GM23338 (cell line): ENCODE measurements around the gene HSPBP1. TPM values are rescaled to one million over a fixed set of nuclear protein-coding genes. Genes with fewer than 3 reads are reported as not detected.

Source experiments
- ATAC-seq: fragments of 200-7000 bp; cut with Tn5 transposase; 3 replicates; pipeline ENCODE4 v1.9.1; 2020
- DNase-seq: peaks from one replicate; pipeline ENCODE4 v3.0.0-alpha.2; 2015; ENCODE audit warnings: low spot score
- H2AFZ ChIP-seq: fragments of 200-600 bp; sonication (generic); 2 replicates; pipeline ENCODE4 v1.8.0; 2016; ENCODE audit warnings: antibody characterized with exemption, mild to moderate bottlenecking, moderate library complexity
- H3F3A ChIP-seq: fragments of 200-600 bp; sonication (generic); replicated peaks from 2 replicates; pipeline ENCODE4 v1.8.0; 2017; ENCODE audit warnings: antibody characterized with exemption, mixed run types, low read depth
- H3K27ac ChIP-seq: fragments of 200-600 bp; sonication (generic); 2 replicates; pipeline ENCODE4 v1.6.1; 2016; ENCODE audit warnings: low read depth
- H3K27me3 ChIP-seq: fragments of 200-600 bp; sonication (generic); 2 replicates; pipeline ENCODE4 v1.8.0; 2016; ENCODE audit warnings: mild to moderate bottlenecking, mixed run types, moderate library complexity; ENCODE audit not compliant: insufficient read depth
- H3K36me3 ChIP-seq: fragments of 200-600 bp; sonication (generic); 2 replicates; pipeline ENCODE4 v1.8.0; 2016; ENCODE audit warnings: mild to moderate bottlenecking; ENCODE audit not compliant: insufficient read depth
- H3K4me1 ChIP-seq: fragments of 200-600 bp; sonication (generic); 2 replicates; pipeline ENCODE4 v1.8.0; 2016; ENCODE audit warnings: mild to moderate bottlenecking, moderate library complexity; ENCODE audit not compliant: insufficient read depth
- H3K4me2 ChIP-seq: fragments of 200-600 bp; sonication (generic); 2 replicates; pipeline ENCODE4 v1.7.1; 2017; ENCODE audit warnings: mixed run types
- H3K4me3 ChIP-seq: fragments of 200-600 bp; sonication (generic); 2 replicates; pipeline ENCODE4 v1.6.1; 2016; ENCODE audit warnings: mixed run types
- H3K79me2 ChIP-seq: fragments of 200-600 bp; sonication (generic); replicated peaks from 2 replicates; pipeline ENCODE4 v1.8.0; 2017; ENCODE audit warnings: mild to moderate bottlenecking; ENCODE audit not compliant: insufficient read depth
- H3K9me2 ChIP-seq: fragments of 200-600 bp; sonication (generic); 2 replicates; pipeline ENCODE4 v1.8.0; 2017; ENCODE audit not compliant: insufficient read depth
- H4K20me1 ChIP-seq: fragments of 200-600 bp; sonication (generic); replicated peaks from 2 replicates; pipeline ENCODE4 v1.8.0; 2017; ENCODE audit warnings: mild to moderate bottlenecking; ENCODE audit not compliant: insufficient read depth
- H3K27ac Mint-ChIP-seq: 2 replicates; pipeline ENCODE4 v1.8.0; 2020; ENCODE audit warnings: inconsistent platforms, mild to moderate bottlenecking, moderate library complexity, mixed read lengths
- H3K27me3 Mint-ChIP-seq: 3 replicates; pipeline ENCODE4 v1.8.0; 2022; ENCODE audit warnings: low read depth, mild to moderate bottlenecking, moderate library complexity, mixed read lengths, inconsistent platforms; ENCODE audit not compliant: insufficient read depth, poor library complexity
- H3K36me3 Mint-ChIP-seq: 3 replicates; pipeline ENCODE4 v1.8.0; 2021; ENCODE audit warnings: low read depth, mild to moderate bottlenecking, inconsistent platforms, moderate library complexity, mixed read lengths
- H3K4me1 Mint-ChIP-seq: 3 replicates; pipeline ENCODE4 v1.8.0; 2020; ENCODE audit warnings: mild to moderate bottlenecking, inconsistent platforms, mixed read lengths
- H3K4me3 Mint-ChIP-seq: 3 replicates; pipeline ENCODE4 v1.8.0; 2021; ENCODE audit warnings: moderate library complexity, mild to moderate bottlenecking, inconsistent platforms, mixed read lengths
- H3K9me3 Mint-ChIP-seq: 3 replicates; pipeline ENCODE4 v1.8.0; 2020; ENCODE audit warnings: moderate library complexity, mild to moderate bottlenecking, inconsistent platforms, mixed read lengths
- CREB1 ChIP-seq: fragments of 250-450 bp; sonication (Bioruptor Pico); IDR thresholded peaks from 2 replicates; pipeline ENCODE4 v1.5.0; 2020; ENCODE audit warnings: low read depth, mild to moderate bottlenecking, moderate library complexity
- ETS1 ChIP-seq: IDR thresholded peaks from 2 replicates; pipeline ENCODE4 v1.6.1; 2016; ENCODE audit warnings: antibody characterized with exemption
- EZH2 ChIP-seq: fragments of 200-600 bp; sonication (generic); IDR thresholded peaks from one replicate; pipeline ENCODE4 v1.8.0; 2017; ENCODE audit warnings: antibody characterized with exemption, mild to moderate bottlenecking, low read depth; ENCODE audit not compliant: unreplicated experiment
- EZH2phosphoT487 ChIP-seq: fragments of 200-600 bp; sonication (generic); IDR thresholded peaks from one replicate; pipeline ENCODE4 v1.8.1; 2018; ENCODE audit warnings: antibody characterized with exemption; ENCODE audit not compliant: unreplicated experiment
- JUNB ChIP-seq: IDR thresholded peaks from one replicate; pipeline ENCODE4 v1.6.1; 2016; ENCODE audit warnings: antibody characterized with exemption; ENCODE audit not compliant: unreplicated experiment
- NANOG ChIP-seq: IDR thresholded peaks from 2 replicates; pipeline ENCODE4 v1.6.1; 2016; ENCODE audit warnings: antibody characterized with exemption, borderline replicate concordance
- POLR2AphosphoS5 ChIP-seq: IDR thresholded peaks from 2 replicates; pipeline ENCODE4 v1.6.1; 2016; ENCODE audit warnings: antibody characterized with exemption, low read depth
- REST ChIP-seq: IDR thresholded peaks from one replicate; pipeline ENCODE4 v1.6.1; 2018; ENCODE audit warnings: antibody characterized with exemption; ENCODE audit not compliant: unreplicated experiment
- STAT1 ChIP-seq: IDR thresholded peaks from one replicate; pipeline ENCODE4 v1.6.1; 2016; ENCODE audit warnings: antibody characterized with exemption; ENCODE audit not compliant: unreplicated experiment
- ZNF114 ChIP-seq: fragments of 250-450 bp; sonication (Bioruptor Pico); IDR thresholded peaks from 2 replicates; pipeline ENCODE4 v1.5.0; 2020; ENCODE audit warnings: mild to moderate bottlenecking, moderate library complexity
- ZNF331 ChIP-seq: fragments of 250-450 bp; sonication (Bioruptor Pico); IDR thresholded peaks from 2 replicates; pipeline ENCODE4 v1.5.0; 2020; ENCODE audit warnings: low read depth, mild to moderate bottlenecking, moderate library complexity
- ZNF462 ChIP-seq: fragments of 250-450 bp; sonication (Bioruptor Pico); IDR thresholded peaks from 2 replicates; pipeline ENCODE4 v1.5.0; 2020; ENCODE audit warnings: mild to moderate bottlenecking, moderate library complexity
- polyA plus RNA-seq: library from polyadenylated mRNA; unstranded; fragments of >200 nt; fragmentation: Nextera tagmentation; extraction: Ambion mirVana; gene quantifications from 2 replicates; pipeline ENCODE4 v1.2.1, GENCODE V29; 2016
- total RNA-seq: library from RNA; depleted of rRNA; stranded (reverse); fragments of >200 nt; shearing (Covaris generic); gene quantifications from 2 replicates; pipeline ENCODE4 v1.2.3, GENCODE V29; 2014
- TF ChIP-seq, protein P1 (sequence below), 2 experiments: fragments of 200-600 bp in 1 of 2; sonication (generic) in 1 of 2; conservative IDR thresholded peaks; 2 replicates each; pipeline versions ENCODE4 v1.5.1 to v1.6.1; 2016 to 2017; ENCODE audit warnings: antibody characterized with exemption in 2 of 2, low read depth in 2 of 2, mild to moderate bottlenecking in 2 of 2, moderate library complexity in 1 of 2

HSPBP1 gene
- total and polyA plus RNA-seq, 2 experiments from 2014 or later: 83.6 to 91.1 TPM

GRCh38 chr19:55269299-55269698 is 10.6 kb downstream of the HSPBP1 start:
- Mint-ChIP-seq H3K27me3 (peaks cover 3% of the 10 kb centered on the region), H3K4me3 (no peak overlapping the region), H3K36me3 (peaks cover 16% of the 10 kb centered on the region), H3K27ac (no peak overlapping the region), H3K9me3 (peaks cover 11% of the 10 kb centered on the region), H3K4me1 (no peaks in the 10 kb centered on the region)
- Histone ChIP-seq H3K79me2 (0 out of 2 replicates have a peak, but pooled peaks cover 4% of the 10 kb centered on the region), H3K27ac (no peak overlapping the region), H3K36me3 (no peaks in the 10 kb centered on the region; the same call in 1 of the 2 replicates), H3K4me3 (no peak overlapping the region), H3F3A (peaks cover 5% of the 10 kb centered on the region; the same call in 1 of the 2 replicates), H4K20me1 (peaks cover 2% of the 10 kb centered on the region; the same call in 1 of the 2 replicates), H3K4me1 (no peaks in the 10 kb centered on the region), H3K27me3 (no peaks in the 10 kb centered on the region), H3K4me2 (no peak overlapping the region), H2AFZ (no peak overlapping the region), H3K9me2 (no peaks in the 10 kb centered on the region)
- TF ChIP-seq REST (no peak), POLR2AphosphoS5 (no peak), ZNF462 (CRISPR knock-in tag) (no peak), ZNF331 (CRISPR knock-in tag) (no peak), NANOG (no peak), ETS1 (no peak), EZH2 (no peak), CREB1 (CRISPR knock-in tag) (no peak), STAT1 (no peak), ZNF114 (CRISPR knock-in tag) (no peak), JUNB (no peak), EZH2phosphoT487 (no peak)
- TF ChIP-seq, protein P1, sequence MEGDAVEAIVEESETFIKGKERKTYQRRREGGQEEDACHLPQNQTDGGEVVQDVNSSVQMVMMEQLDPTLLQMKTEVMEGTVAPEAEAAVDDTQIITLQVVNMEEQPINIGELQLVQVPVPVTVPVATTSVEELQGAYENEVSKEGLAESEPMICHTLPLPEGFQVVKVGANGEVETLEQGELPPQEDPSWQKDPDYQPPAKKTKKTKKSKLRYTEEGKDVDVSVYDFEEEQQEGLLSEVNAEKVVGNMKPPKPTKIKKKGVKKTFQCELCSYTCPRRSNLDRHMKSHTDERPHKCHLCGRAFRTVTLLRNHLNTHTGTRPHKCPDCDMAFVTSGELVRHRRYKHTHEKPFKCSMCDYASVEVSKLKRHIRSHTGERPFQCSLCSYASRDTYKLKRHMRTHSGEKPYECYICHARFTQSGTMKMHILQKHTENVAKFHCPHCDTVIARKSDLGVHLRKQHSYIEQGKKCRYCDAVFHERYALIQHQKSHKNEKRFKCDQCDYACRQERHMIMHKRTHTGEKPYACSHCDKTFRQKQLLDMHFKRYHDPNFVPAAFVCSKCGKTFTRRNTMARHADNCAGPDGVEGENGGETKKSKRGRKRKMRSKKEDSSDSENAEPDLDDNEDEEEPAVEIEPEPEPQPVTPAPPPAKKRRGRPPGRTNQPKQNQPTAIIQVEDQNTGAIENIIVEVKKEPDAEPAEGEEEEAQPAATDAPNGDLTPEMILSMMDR (conservative IDR thresholded peaks at IDR 0.05; ENCODE audit: low read depth in 2 of 2): no peak
- DNase-seq (no peak), ATAC-seq (no peak)
